Peyer's patch (tissue), 4 donors: ENCODE results near the gene ARSA.

Experiments used
- CTCF ChIP-seq, 6 experiments: fragments of 450-650 bp in 4 of 6; fragments of 200-600 bp in 2 of 6; sonication (generic) in 1 of 6; IDR thresholded peaks; one replicate each; pipeline ENCODE4 v1.5.1; 2017 to 2019; ENCODE audit warnings: antibody characterized with exemption in 6 of 6, mild to moderate bottlenecking in 3 of 6, moderate library complexity in 1 of 6
- POLR2A ChIP-seq, 2 donors: fragments of 450-650 bp; IDR thresholded peaks; one replicate each; pipeline ENCODE4 v1.5.1; 2017; ENCODE audit warnings: antibody characterized with exemption in 2 of 2, mild to moderate bottlenecking in 2 of 2, moderate library complexity in 2 of 2

- no peak for TF ChIP-seq CTCF (IDR thresholded peaks at IDR 0.05)
- no peak for TF ChIP-seq POLR2A (IDR thresholded peaks at IDR 0.05)
Measured at GRCh38 chr22:50600967-50601668, 26.8 kb downstream of the ARSA start.
